ENCODE results near the gene ZNF865. TPM values are rescaled to one million over a fixed set of nuclear protein-coding genes. Genes with fewer than 3 reads are reported as not detected.
A peak's percentile ranks its signal among the peaks of the same experiment; 100 is the strongest.

ZNF865 gene
- total and polyA plus RNA-seq, 2 of the 8 experiments (the other 6 are each of a cell fraction or from before 2014, with no cell fraction given), result 3.5 to 13.6 TPM

DNA sequence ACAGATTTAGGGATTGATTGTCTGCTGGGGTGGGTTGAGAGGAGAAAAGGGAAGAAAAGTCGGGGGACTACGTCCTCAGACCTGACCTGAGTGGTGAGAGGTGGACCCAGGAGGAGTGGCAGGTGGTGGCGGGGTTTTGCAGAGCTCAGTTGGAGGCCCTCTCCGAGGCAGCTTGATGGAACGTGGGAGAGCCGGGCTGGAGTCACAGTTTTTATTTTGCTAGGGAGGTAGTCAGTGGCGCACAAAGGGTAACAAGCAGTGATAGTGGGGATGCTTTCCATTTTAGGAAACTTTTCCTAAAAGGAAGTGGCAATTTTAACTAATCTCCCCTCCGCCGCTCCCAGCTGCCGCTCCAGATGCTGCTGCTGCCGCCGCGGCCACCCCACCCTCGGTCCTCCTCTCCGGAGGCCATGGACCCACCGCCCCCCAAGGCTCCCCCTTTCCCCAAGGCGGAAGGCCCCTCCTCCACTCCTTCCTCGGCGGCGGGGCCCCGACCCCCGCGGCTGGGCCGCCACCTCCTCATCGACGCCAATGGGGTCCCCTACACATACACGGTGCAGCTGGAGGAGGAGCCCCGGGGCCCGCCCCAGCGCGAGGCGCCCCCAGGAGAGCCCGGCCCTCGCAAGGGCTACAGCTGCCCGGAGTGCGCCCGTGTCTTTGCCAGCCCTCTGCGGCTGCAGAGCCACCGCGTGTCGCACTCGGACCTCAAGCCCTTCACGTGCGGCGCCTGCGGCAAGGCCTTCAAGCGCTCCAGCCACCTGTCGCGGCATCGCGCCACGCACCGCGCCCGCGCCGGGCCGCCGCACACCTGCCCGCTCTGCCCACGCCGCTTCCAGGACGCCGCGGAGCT lies 36.9 kb downstream of the ZNF865 start:
- Histone ChIP-seq H3K23me2 (ENCODE audit: low read depth, low read length) (peaks cover 29% of the 10 kb centered on the region), H2BK5ac (ENCODE audit: low read depth, low read length) (peak overlapping the region; percentile 63), H3K27me3 (replicated peaks in 1 of 4; ENCODE audit: control insufficient read depth in 3 of 4, extremely low read depth in 1 of 4, insufficient read depth in 3 of 4, low read length in 3 of 4) (no peaks in the 10 kb centered on the region), H3K4ac (replicated peaks; ENCODE audit: insufficient read length, low read depth, low read length) (peak overlapping the region; percentile 96), H4K5ac (ENCODE audit: insufficient read length, low read depth, low read length) (no peak overlapping the region), H3K4me3 (ENCODE audit: extremely low read depth in 1 of 4, insufficient read depth in 2 of 4, low read depth in 3 of 4, low read length in 4 of 4) (peak overlapping the region; percentile 68 to 98 (median 80)), H3K9me3 (ENCODE audit: insufficient read depth in 2 of 2, low read depth in 1 of 2, low read length in 1 of 2) (no peaks in the 10 kb centered on the region; a peak in 1 of 4 replicates), H4K91ac (replicated peaks; ENCODE audit: insufficient read length, low read length) (peak overlapping the region; percentile 75), H3K36me3 (ENCODE audit: control insufficient read depth in 2 of 4, insufficient read depth in 4 of 4, low read length in 3 of 4) (peaks cover 7 to 13% (median 10%) of the 10 kb centered on the region in 4 experiments), H3K79me2 (ENCODE audit: control insufficient read depth in 1 of 2, insufficient read depth in 2 of 2, low read length in 2 of 2) (peaks cover 4 to 24% of the 10 kb centered on the region in 2 experiments; a peak in 3 of 4 replicates), H2BK20ac (ENCODE audit: low read length) (no peak overlapping the region), H4K8ac (ENCODE audit: extremely low read depth, insufficient read depth, low read length) (peak overlapping the region; percentile 81; the same call in 1 of the 2 replicates), H2BK120ac (replicated peaks; ENCODE audit: low read depth, low read length) (no peak overlapping the region), H3K4me2 (ENCODE audit: insufficient read depth in 1 of 2, low read depth in 2 of 2, low read length in 2 of 2) (peak overlapping the region; percentile 87 to 99), H2BK12ac (ENCODE audit: low read depth, low read length) (0 out of 2 replicates have a peak overlapping the region, but pooled peaks have one; percentile 35), H3K27ac (ENCODE audit: low read depth, low read length) (peak overlapping the region; percentile 17; the same call in 1 of the 2 replicates), H2BK15ac (ENCODE audit: low read length) (no peak overlapping the region), H3K79me1 (ENCODE audit: low read depth, low read length) (peaks cover 11% of the 10 kb centered on the region), H2AK5ac (ENCODE audit: low read depth, low read length) (peak overlapping the region; percentile 75; the same call in 1 of the 2 replicates), H3K23ac (ENCODE audit: insufficient read length) (peak overlapping the region; percentile 61), H3K18ac (ENCODE audit: extremely low read depth, low read length) (peak overlapping the region; percentile 94), H3K14ac (ENCODE audit: insufficient read length) (no peak overlapping the region), H2AFZ (ENCODE audit: low read length) (no peak overlapping the region), H4K20me1 (replicated peaks in 1 of 2; ENCODE audit: control insufficient read depth in 1 of 2, insufficient read depth in 2 of 2, low read length in 2 of 2) (peaks cover 0 to 7% of the 10 kb centered on the region in 2 experiments), H3K4me1 (replicated peaks in 1 of 4; ENCODE audit: control insufficient read depth in 3 of 4, insufficient read depth in 4 of 4, low read length in 3 of 4) (peaks cover 0 to 21% (median 10%) of the 10 kb centered on the region in 4 experiments; a peak in 6 of 7 replicates), H3K56ac (replicated peaks; ENCODE audit: insufficient read length, low read depth, low read length) (peak overlapping the region; percentile 40), H3K9ac (replicated peaks in 1 of 4; ENCODE audit: extremely low read depth in 1 of 4, low read depth in 3 of 4, low read length in 3 of 4) (peak overlapping the region; percentile 41 to 78 (median 56))
- TF ChIP-seq GTF2F1 (IDR thresholded peaks at IDR 0.05; ENCODE audit: borderline replicate concordance, low read depth, low read length) (no peak), POLR2A (IDR thresholded peaks at IDR 0.05; ENCODE audit: control extremely low read depth in 1 of 2, low read depth in 2 of 2, low read length in 2 of 2) (peak in 1 of 2 experiments; percentile 39; a peak in 1 of 3 replicates), SP1 (IDR thresholded peaks at IDR 0.05; ENCODE audit: low read depth, low read length) (no peak), PHF8 (conservative IDR thresholded peaks at IDR 0.05; ENCODE audit: low read depth, low read length) (peak; percentile 28; the same call in 1 of the 2 replicates)
- TF ChIP-seq, protein P1, sequence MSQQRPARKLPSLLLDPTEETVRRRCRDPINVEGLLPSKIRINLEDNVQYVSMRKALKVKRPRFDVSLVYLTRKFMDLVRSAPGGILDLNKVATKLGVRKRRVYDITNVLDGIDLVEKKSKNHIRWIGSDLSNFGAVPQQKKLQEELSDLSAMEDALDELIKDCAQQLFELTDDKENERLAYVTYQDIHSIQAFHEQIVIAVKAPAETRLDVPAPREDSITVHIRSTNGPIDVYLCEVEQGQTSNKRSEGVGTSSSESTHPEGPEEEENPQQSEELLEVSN (IDR thresholded peaks at IDR 0.05), result peak; percentile 57
- TF ChIP-seq, protein P2, sequence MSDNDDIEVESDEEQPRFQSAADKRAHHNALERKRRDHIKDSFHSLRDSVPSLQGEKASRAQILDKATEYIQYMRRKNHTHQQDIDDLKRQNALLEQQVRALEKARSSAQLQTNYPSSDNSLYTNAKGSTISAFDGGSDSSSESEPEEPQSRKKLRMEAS (IDR thresholded peaks at IDR 0.05), result peak; percentile 81
- 1% methylated on average over 45 of the region's 65 CpGs; no CpG with 5 or more reads in 1 of the 2 experiments for WGBS, 2 experiments (ENCODE audit: extremely low coverage in 1 of 2, insufficient coverage in 1 of 2, insufficient read length in 1 of 2, insufficient replicate concordance in 2 of 2, low coverage in 1 of 2, low lambda C conversion rate in 2 of 2, missing lambda C conversion rate in 1 of 2)
- DNase-seq (ENCODE audit: low read depth in 1 of 2, low spot score in 2 of 2), result peak in 1 of 2 experiments; percentile 61
- ChIA-PET CTCF (ENCODE audit: partially characterized antibody) (interaction anchor here (1.0 to 4.0 kb wide), 5 partner anchors 10 to 62 kb away, joined by 3 to 18 read pairs (median 4); no protein-coding TSS in a partner anchor), POLR2A (ENCODE audit: partially characterized antibody) (interaction anchor here (0.6 to 9.2 kb wide), 12 partner anchors 8 to 760 kb away, joined by 3 to 96 read pairs (median 4); partner anchors contain the start of genes U2AF2, ZNF524, ZNF628 and ZNF784)
- no peak for FAIRE-seq

All from H1 (cell line).